CD4-positive, CD25-positive, alpha-beta regulatory T cell (primary cell): Measurements from ENCODE around the gene SUCLG1. TPM values are rescaled to one million over a fixed set of nuclear protein-coding genes. Genes with fewer than 3 reads are reported as not detected.

ENCODE experiments used
- polyA plus RNA-seq, 4 donors: library from polyadenylated mRNA; unstranded; fragments of 300-500 nt; fragmentation: Illumina TruSeq; gene quantifications; one replicate each; pipeline ENCODE4 v1.2.3, GENCODE V29; 2021
- total RNA-seq: library from RNA; stranded (reverse); gene quantifications from one replicate; pipeline ENCODE4 v1.2.3, GENCODE V29; 2022

SUCLG1 gene
- total and polyA plus RNA-seq, 5 donors from 2014 or later = 47.4 to 116 (median 96.4) TPM

Other genes with a start within 250 kb of the SUCLG1 start
- gene DNAH6, start 57.2 kb upstream of the SUCLG1 start, total RNA-seq = 0.52 TPM
- 1 to 10 TPM in 1 of 4 donors, under 1 TPM in 3; 0.17 to 1.1 (median 0.42) TPM for gene DNAH6, start 57.2 kb upstream of the SUCLG1 start, polyA plus RNA-seq